ENCODE measurements around the gene CXCR6. TPM values are rescaled to one million over a fixed set of nuclear protein-coding genes. Genes with fewer than 3 reads are reported as not detected.

CXCR6 gene
- polyA plus RNA-seq, 1 donor from 2014 or later, result not detected

DNA sequence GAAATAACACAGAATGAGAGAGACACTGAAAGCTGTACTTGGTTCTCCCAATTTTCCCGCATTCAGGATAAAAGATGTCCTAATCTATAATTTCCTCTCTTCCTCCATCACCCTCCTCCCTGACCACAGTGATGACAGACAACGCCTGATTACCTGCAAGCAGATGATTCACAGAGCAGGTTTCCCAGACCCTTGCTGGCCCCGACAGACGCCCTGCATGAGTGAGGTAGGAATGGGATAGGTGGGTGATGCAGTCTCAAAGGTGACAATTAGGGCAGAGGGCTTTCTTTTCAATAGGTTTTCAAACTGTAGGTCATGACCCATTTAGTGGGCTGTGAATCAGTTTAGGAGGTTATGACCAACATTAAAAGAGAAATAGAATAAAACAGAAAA lies 5.2 kb upstream of the CXCR6 start:
- no peak for TF ChIP-seq SMC3 (conservative IDR thresholded peaks at IDR 0.05; ENCODE audit: poor library complexity)
- TF ChIP-seq RAD21 (conservative IDR thresholded peaks at IDR 0.05), result no peak
- no peak for TF ChIP-seq MXI1 (conservative IDR thresholded peaks at IDR 0.05; ENCODE audit: poor library complexity, severe bottlenecking)
- TF ChIP-seq EZH2 (IDR thresholded peaks at IDR 0.05; ENCODE audit: borderline replicate concordance, insufficient read depth, low read length, poor library complexity, severe bottlenecking), result no peak
- TF ChIP-seq, protein P1, sequence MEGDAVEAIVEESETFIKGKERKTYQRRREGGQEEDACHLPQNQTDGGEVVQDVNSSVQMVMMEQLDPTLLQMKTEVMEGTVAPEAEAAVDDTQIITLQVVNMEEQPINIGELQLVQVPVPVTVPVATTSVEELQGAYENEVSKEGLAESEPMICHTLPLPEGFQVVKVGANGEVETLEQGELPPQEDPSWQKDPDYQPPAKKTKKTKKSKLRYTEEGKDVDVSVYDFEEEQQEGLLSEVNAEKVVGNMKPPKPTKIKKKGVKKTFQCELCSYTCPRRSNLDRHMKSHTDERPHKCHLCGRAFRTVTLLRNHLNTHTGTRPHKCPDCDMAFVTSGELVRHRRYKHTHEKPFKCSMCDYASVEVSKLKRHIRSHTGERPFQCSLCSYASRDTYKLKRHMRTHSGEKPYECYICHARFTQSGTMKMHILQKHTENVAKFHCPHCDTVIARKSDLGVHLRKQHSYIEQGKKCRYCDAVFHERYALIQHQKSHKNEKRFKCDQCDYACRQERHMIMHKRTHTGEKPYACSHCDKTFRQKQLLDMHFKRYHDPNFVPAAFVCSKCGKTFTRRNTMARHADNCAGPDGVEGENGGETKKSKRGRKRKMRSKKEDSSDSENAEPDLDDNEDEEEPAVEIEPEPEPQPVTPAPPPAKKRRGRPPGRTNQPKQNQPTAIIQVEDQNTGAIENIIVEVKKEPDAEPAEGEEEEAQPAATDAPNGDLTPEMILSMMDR (IDR thresholded peaks at IDR 0.05; ENCODE audit: poor library complexity, severe bottlenecking), result no peak
- TF ChIP-seq, protein P2, sequence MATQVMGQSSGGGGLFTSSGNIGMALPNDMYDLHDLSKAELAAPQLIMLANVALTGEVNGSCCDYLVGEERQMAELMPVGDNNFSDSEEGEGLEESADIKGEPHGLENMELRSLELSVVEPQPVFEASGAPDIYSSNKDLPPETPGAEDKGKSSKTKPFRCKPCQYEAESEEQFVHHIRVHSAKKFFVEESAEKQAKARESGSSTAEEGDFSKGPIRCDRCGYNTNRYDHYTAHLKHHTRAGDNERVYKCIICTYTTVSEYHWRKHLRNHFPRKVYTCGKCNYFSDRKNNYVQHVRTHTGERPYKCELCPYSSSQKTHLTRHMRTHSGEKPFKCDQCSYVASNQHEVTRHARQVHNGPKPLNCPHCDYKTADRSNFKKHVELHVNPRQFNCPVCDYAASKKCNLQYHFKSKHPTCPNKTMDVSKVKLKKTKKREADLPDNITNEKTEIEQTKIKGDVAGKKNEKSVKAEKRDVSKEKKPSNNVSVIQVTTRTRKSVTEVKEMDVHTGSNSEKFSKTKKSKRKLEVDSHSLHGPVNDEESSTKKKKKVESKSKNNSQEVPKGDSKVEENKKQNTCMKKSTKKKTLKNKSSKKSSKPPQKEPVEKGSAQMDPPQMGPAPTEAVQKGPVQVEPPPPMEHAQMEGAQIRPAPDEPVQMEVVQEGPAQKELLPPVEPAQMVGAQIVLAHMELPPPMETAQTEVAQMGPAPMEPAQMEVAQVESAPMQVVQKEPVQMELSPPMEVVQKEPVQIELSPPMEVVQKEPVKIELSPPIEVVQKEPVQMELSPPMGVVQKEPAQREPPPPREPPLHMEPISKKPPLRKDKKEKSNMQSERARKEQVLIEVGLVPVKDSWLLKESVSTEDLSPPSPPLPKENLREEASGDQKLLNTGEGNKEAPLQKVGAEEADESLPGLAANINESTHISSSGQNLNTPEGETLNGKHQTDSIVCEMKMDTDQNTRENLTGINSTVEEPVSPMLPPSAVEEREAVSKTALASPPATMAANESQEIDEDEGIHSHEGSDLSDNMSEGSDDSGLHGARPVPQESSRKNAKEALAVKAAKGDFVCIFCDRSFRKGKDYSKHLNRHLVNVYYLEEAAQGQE (IDR thresholded peaks at IDR 0.05; ENCODE audit: borderline replicate concordance), result no peak
- TF ChIP-seq POLR2AphosphoS5 (IDR thresholded peaks at IDR 0.05), result no peak
- no peak for TF ChIP-seq TAF1 (IDR thresholded peaks at IDR 0.05; ENCODE audit: low read depth)
- no peak for TF ChIP-seq EP300 (conservative IDR thresholded peaks at IDR 0.05; ENCODE audit: poor library complexity, severe bottlenecking)
- no peaks in the 10 kb centered on the region for H3K9me2 ChIP-seq (ENCODE audit: insufficient read depth, low read length)
- no peak overlapping the region for H3K9ac ChIP-seq (ENCODE audit: low read length)
- H3K79me2 ChIP-seq (replicated peaks; ENCODE audit: insufficient read depth, low read length), result no peaks in the 10 kb centered on the region
- no peaks in the 10 kb centered on the region for H3F3A ChIP-seq (ENCODE audit: insufficient read depth, low read length, poor library complexity, severe bottlenecking)
- H3K4me3 ChIP-seq (ENCODE audit: low read length), result no peak overlapping the region
- no peaks in the 10 kb centered on the region for H3K27me3 ChIP-seq (ENCODE audit: insufficient read depth, low read depth, low read length)
- no peak overlapping the region for H2AFZ ChIP-seq (ENCODE audit: low read depth, low read length)
- H3K27ac ChIP-seq (ENCODE audit: low read length), result no peak overlapping the region
- no peaks in the 10 kb centered on the region for H4K20me1 ChIP-seq (ENCODE audit: insufficient read depth)
- H3K4me2 ChIP-seq (ENCODE audit: low read length), result no peak overlapping the region
- no peaks in the 10 kb centered on the region for H3K36me3 ChIP-seq (ENCODE audit: insufficient read depth, low read length)
- no peaks in the 10 kb centered on the region for H3K9me3 ChIP-seq (ENCODE audit: low read length)

DNA sequence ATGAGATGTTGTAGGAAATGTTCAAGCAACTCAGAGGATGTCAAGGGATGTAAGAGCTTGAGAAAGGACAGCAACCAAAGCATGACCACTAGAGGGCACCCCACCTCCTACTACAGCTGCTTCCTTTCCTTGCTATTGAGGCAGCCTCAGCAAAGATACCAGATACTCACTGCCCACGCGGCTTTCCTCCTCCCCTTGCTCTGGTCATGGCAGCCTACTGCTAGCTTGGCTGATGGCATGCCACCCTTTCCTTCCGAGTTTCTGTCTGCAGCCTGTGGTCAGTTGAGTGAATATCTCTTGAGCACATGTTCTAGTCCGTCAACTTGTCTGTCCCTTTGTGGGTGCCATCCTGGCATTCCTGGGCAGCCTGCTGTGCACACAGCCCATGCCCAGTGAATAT lies 4.4 kb upstream of the CXCR6 start:
- H3K27me3 ChIP-seq (ENCODE audit: insufficient read depth, low read depth, low read length), result no peaks in the 10 kb centered on the region
- no peak overlapping the region for H3K4me2 ChIP-seq (ENCODE audit: low read length)
- no peak overlapping the region for H3K27ac ChIP-seq (ENCODE audit: low read length)
- no peaks in the 10 kb centered on the region for H3K79me2 ChIP-seq (replicated peaks; ENCODE audit: insufficient read depth, low read length)
- H3K36me3 ChIP-seq (ENCODE audit: insufficient read depth, low read length), result no peaks in the 10 kb centered on the region
- no peaks in the 10 kb centered on the region for H4K20me1 ChIP-seq (ENCODE audit: insufficient read depth)
- H3K4me3 ChIP-seq (ENCODE audit: low read length), result no peak overlapping the region
- H3K9me2 ChIP-seq (ENCODE audit: insufficient read depth, low read length), result no peaks in the 10 kb centered on the region
- no peaks in the 10 kb centered on the region for H3K9me3 ChIP-seq (ENCODE audit: low read length)
- no peaks in the 10 kb centered on the region for H3F3A ChIP-seq (ENCODE audit: insufficient read depth, low read length, poor library complexity, severe bottlenecking)
- H2AFZ ChIP-seq (ENCODE audit: low read depth, low read length), result no peak overlapping the region
- H3K9ac ChIP-seq (ENCODE audit: low read length), result no peak overlapping the region
- no peak for TF ChIP-seq MXI1 (conservative IDR thresholded peaks at IDR 0.05; ENCODE audit: poor library complexity, severe bottlenecking)
- peak; percentile 80 for TF ChIP-seq SMC3 (conservative IDR thresholded peaks at IDR 0.05; ENCODE audit: poor library complexity)
- peak; percentile 78 for TF ChIP-seq RAD21 (conservative IDR thresholded peaks at IDR 0.05)
- TF ChIP-seq, protein P1 (IDR thresholded peaks at IDR 0.05; ENCODE audit: poor library complexity, severe bottlenecking), result peak; percentile 85

Data from neural cell (in vitro differentiated cells).